Mesendoderm (in vitro differentiated cells): ENCODE measurements around the gene WAC.
"Not testable (repeated sequence)": the region's sequence is repeated elsewhere in the genome, so short reads cannot be mapped to it uniquely, and the experiment has no call there.

Source experiments
- DNase-seq: peaks from one replicate; pipeline ENCODE4 v3.0.0; 2013
- H2AK5ac ChIP-seq: 2 replicates; pipeline ENCODE4 v1.6.1; 2013; ENCODE audit warnings: low read length, inconsistent platforms
- H2BK120ac ChIP-seq: 2 replicates; pipeline ENCODE4 v1.6.1; 2013; ENCODE audit warnings: low read depth, mild to moderate bottlenecking, low read length, moderate library complexity, mixed read lengths
- H2BK15ac ChIP-seq: replicated peaks from 2 replicates; pipeline ENCODE4 v1.6.1; 2013; ENCODE audit warnings: low read depth, mild to moderate bottlenecking, moderate library complexity
- H2BK5ac ChIP-seq: 2 replicates; pipeline ENCODE4 v1.6.1; 2013; ENCODE audit warnings: low read length, inconsistent platforms
- H3K18ac ChIP-seq: 2 replicates; pipeline ENCODE4 v1.6.1; 2013; ENCODE audit warnings: mild to moderate bottlenecking, low read length, mixed read lengths
- H3K23ac ChIP-seq: one replicate; pipeline ENCODE4 v1.6.1; 2013; ENCODE audit warnings: low read length
- H3K27ac ChIP-seq: 2 replicates; pipeline ENCODE4 v1.5.1; 2013; ENCODE audit warnings: low read depth, mild to moderate bottlenecking, inconsistent platforms, low read length, moderate library complexity
- H3K27me3 ChIP-seq: 2 replicates; pipeline ENCODE4 v1.6.1; 2013; ENCODE audit warnings: low read length, control low read depth, mild to moderate bottlenecking, inconsistent platforms; ENCODE audit not compliant: insufficient read depth, poor library complexity
- H3K36me3 ChIP-seq: 2 replicates; pipeline ENCODE4 v1.6.1; 2013; ENCODE audit warnings: low read length, inconsistent platforms; ENCODE audit not compliant: control insufficient read depth, insufficient read depth
- H3K4ac ChIP-seq: one replicate; pipeline ENCODE4 v1.6.1; 2013; ENCODE audit warnings: low read depth, mild to moderate bottlenecking, low read length, moderate library complexity
- H3K4me1 ChIP-seq: 2 replicates; pipeline ENCODE4 v1.6.1; 2013; ENCODE audit warnings: low read depth, low read length, inconsistent platforms; ENCODE audit not compliant: control insufficient read depth
- H3K4me2 ChIP-seq: 2 replicates; pipeline ENCODE4 v1.6.1; 2013; ENCODE audit warnings: low read length
- H3K4me3 ChIP-seq: 2 replicates; pipeline ENCODE4 v1.5.1; 2013; ENCODE audit warnings: mild to moderate bottlenecking, low read length
- H3K56ac ChIP-seq: one replicate; pipeline ENCODE4 v1.6.1; 2013; ENCODE audit warnings: low read length
- H3K79me1 ChIP-seq: 2 replicates; pipeline ENCODE4 v1.6.1; 2013; ENCODE audit warnings: low read length, inconsistent platforms
- H3K79me2 ChIP-seq: 2 replicates; pipeline ENCODE4 v1.6.1; 2013; ENCODE audit warnings: mild to moderate bottlenecking, low read length; ENCODE audit not compliant: control insufficient read depth, insufficient read depth
- H3K9ac ChIP-seq: 2 replicates; pipeline ENCODE4 v1.6.1; 2013; ENCODE audit warnings: low read length, inconsistent platforms
- H4K5ac ChIP-seq: one replicate; pipeline ENCODE4 v1.6.1; 2013; ENCODE audit warnings: low read length
- H4K8ac ChIP-seq: one replicate; pipeline ENCODE4 v1.6.1; 2013; ENCODE audit warnings: low read depth, mild to moderate bottlenecking, control low read depth, low read length, moderate library complexity
- WGBS: extraction: QIAGEN DNeasy Blood & Tissue Kit; methylation state at CpG from one replicate; pipeline ENCODE4 v1.1.7; 2013; ENCODE audit warnings: low lambda C conversion rate, missing lambda C conversion rate; ENCODE audit not compliant: insufficient coverage; ENCODE audit errors: extremely low coverage; 5-methylcytosine and 5-hydroxymethylcytosine counted together

WAC gene

GRCh38 chr10:28644647-28645046 is 111.7 kb downstream of the WAC start:
- H2BK15ac ChIP-seq, result no peak overlapping the region
- H2BK120ac ChIP-seq, result no peak overlapping the region
- H4K8ac ChIP-seq, result no peak overlapping the region
- no peaks in the 10 kb centered on the region for H3K79me1 ChIP-seq
- H3K23ac ChIP-seq, result no peak overlapping the region
- no peak overlapping the region for H3K27ac ChIP-seq
- no peak for DNase-seq
- no peak overlapping the region for H2AK5ac ChIP-seq
- no peak overlapping the region for H3K56ac ChIP-seq
- H3K4me1 ChIP-seq, result no peaks in the 10 kb centered on the region
- no peaks in the 10 kb centered on the region for H3K27me3 ChIP-seq
- H3K79me2 ChIP-seq, result no peaks in the 10 kb centered on the region
- H3K36me3 ChIP-seq, result no peaks in the 10 kb centered on the region
- H3K9ac ChIP-seq, result no peak overlapping the region
- no CpG with 5 or more reads among the region's 5 CpGs for WGBS
- no peak overlapping the region for H3K4me3 ChIP-seq
- H3K4ac ChIP-seq, result no peak overlapping the region
- no peak overlapping the region for H2BK5ac ChIP-seq
- H3K4me2 ChIP-seq, result no peak overlapping the region
- H3K18ac ChIP-seq, result no peak overlapping the region
- no peak overlapping the region for H4K5ac ChIP-seq

GRCh38 chr10:28652106-28652505 is 119.2 kb downstream of the WAC start:
- no peak for DNase-seq
- Histone ChIP-seq H4K8ac (no peak overlapping the region), H3K4me3 (no peak overlapping the region), H3K79me2 (no peaks in the 10 kb centered on the region), H3K4me1 (no peaks in the 10 kb centered on the region), H3K56ac (no peak overlapping the region), H3K4me2 (no peak overlapping the region), H3K23ac (no peak overlapping the region), H3K36me3 (no peaks in the 10 kb centered on the region), H3K79me1 (no peaks in the 10 kb centered on the region), H3K18ac (no peak overlapping the region), H2BK120ac (no peak overlapping the region), H2BK5ac (no peak overlapping the region), H3K27me3 (no peaks in the 10 kb centered on the region), H2AK5ac (no peak overlapping the region), H3K9ac (no peak overlapping the region), H4K5ac (no peak overlapping the region), H3K4ac (no peak overlapping the region), H2BK15ac (no peak overlapping the region), H3K27ac (no peak overlapping the region)
- no CpG with 5 or more reads among the region's 2 CpGs for WGBS

GRCh38 chr10:28652703-28653102 is 119.8 kb downstream of the WAC start:
- H3K79me2 ChIP-seq, result no peaks in the 10 kb centered on the region
- no CpG with 5 or more reads among the region's 5 CpGs for WGBS
- no peak overlapping the region for H4K8ac ChIP-seq
- H3K23ac ChIP-seq, result no peak overlapping the region
- peak; percentile 45 for DNase-seq
- no peak overlapping the region for H3K4me2 ChIP-seq
- H3K79me1 ChIP-seq, result no peaks in the 10 kb centered on the region
- H2BK15ac ChIP-seq, result no peak overlapping the region
- H3K56ac ChIP-seq, result no peak overlapping the region
- no peak overlapping the region for H3K18ac ChIP-seq
- no peak overlapping the region for H2BK5ac ChIP-seq
- no peaks in the 10 kb centered on the region for H3K4me1 ChIP-seq
- no peak overlapping the region for H2BK120ac ChIP-seq
- H3K27ac ChIP-seq, result no peak overlapping the region
- H3K27me3 ChIP-seq, result no peaks in the 10 kb centered on the region
- H2AK5ac ChIP-seq, result no peak overlapping the region
- no peak overlapping the region for H3K9ac ChIP-seq
- H4K5ac ChIP-seq, result no peak overlapping the region
- H3K4ac ChIP-seq, result no peak overlapping the region
- no peak overlapping the region for H3K4me3 ChIP-seq
- H3K36me3 ChIP-seq, result no peaks in the 10 kb centered on the region

- H3K18ac ChIP-seq, H2AK5ac ChIP-seq, H4K8ac ChIP-seq, H2BK5ac ChIP-seq, H3K4ac ChIP-seq, H3K79me1 ChIP-seq, H2BK15ac ChIP-seq, H3K27ac ChIP-seq, H3K4me3 ChIP-seq, DNase-seq, H3K56ac ChIP-seq, H2BK120ac ChIP-seq, H3K4me1 ChIP-seq, H3K23ac ChIP-seq, H4K5ac ChIP-seq, H3K27me3 ChIP-seq, H3K36me3 ChIP-seq, H3K9ac ChIP-seq, H3K4me2 ChIP-seq, H3K79me2 ChIP-seq: not testable (repeated sequence)
- WGBS, result no CpG with 5 or more reads among the region's 7 CpGs
Measured at GRCh38 chr10:28658824-28659223, 125.9 kb downstream of the WAC start.

- Histone ChIP-seq H3K4me2 (no peak overlapping the region), H2BK120ac (no peak overlapping the region), H4K5ac (no peak overlapping the region), H3K4ac (no peak overlapping the region), H3K27ac (no peak overlapping the region), H3K79me1 (no peaks in the 10 kb centered on the region), H3K27me3 (no peaks in the 10 kb centered on the region), H3K23ac (no peak overlapping the region), H3K56ac (no peak overlapping the region), H3K4me1 (peaks cover under 1% of the 10 kb centered on the region), H2BK15ac (no peak overlapping the region), H3K4me3 (no peak overlapping the region), H2BK5ac (no peak overlapping the region), H4K8ac (no peak overlapping the region), H3K79me2 (no peaks in the 10 kb centered on the region), H3K9ac (no peak overlapping the region), H3K36me3 (no peaks in the 10 kb centered on the region), H2AK5ac (no peak overlapping the region), H3K18ac (no peak overlapping the region)
- DNase-seq, result no peak
- no CpG with 5 or more reads among the region's 3 CpGs for WGBS
Measured at GRCh38 chr10:28661035-28661434, 128.1 kb downstream of the WAC start.

- peak; percentile 91 for DNase-seq
- Histone ChIP-seq H3K36me3 (no peaks in the 10 kb centered on the region), H4K5ac (no peak overlapping the region), H3K27me3 (no peaks in the 10 kb centered on the region), H3K56ac (no peak overlapping the region), H2BK5ac (no peak overlapping the region), H3K4ac (peak overlapping the region; percentile 56), H3K4me3 (no peak overlapping the region), H3K23ac (no peak overlapping the region), H3K4me1 (peaks cover 9% of the 10 kb centered on the region), H2AK5ac (no peak overlapping the region), H2BK15ac (peak overlapping the region; percentile 96), H3K79me1 (no peaks in the 10 kb centered on the region), H3K79me2 (peaks cover 2% of the 10 kb centered on the region), H3K27ac (no peak overlapping the region), H3K9ac (no peak overlapping the region), H4K8ac (no peak overlapping the region), H3K18ac (peak overlapping the region; percentile 11), H3K4me2 (no peak overlapping the region), H2BK120ac (peak overlapping the region; percentile 94)
- WGBS, result no CpG with 5 or more reads among the region's 9 CpGs
Measured at GRCh38 chr10:28663576-28664368, 130.9 kb downstream of the WAC start.
